HG02970 (cell line): Measurements from ENCODE around the gene PRPF19.

Experiments
- ATAC-seq: cut with Tn5 transposase; IDR thresholded peaks from one replicate; pipeline ENCODE4 v1.9.1; 2021; ENCODE audit warnings: mild to moderate bottlenecking, moderate library complexity, moderate number of reproducible peaks; ENCODE audit not compliant: unreplicated experiment, low FRiP score

PRPF19 gene

DNA sequence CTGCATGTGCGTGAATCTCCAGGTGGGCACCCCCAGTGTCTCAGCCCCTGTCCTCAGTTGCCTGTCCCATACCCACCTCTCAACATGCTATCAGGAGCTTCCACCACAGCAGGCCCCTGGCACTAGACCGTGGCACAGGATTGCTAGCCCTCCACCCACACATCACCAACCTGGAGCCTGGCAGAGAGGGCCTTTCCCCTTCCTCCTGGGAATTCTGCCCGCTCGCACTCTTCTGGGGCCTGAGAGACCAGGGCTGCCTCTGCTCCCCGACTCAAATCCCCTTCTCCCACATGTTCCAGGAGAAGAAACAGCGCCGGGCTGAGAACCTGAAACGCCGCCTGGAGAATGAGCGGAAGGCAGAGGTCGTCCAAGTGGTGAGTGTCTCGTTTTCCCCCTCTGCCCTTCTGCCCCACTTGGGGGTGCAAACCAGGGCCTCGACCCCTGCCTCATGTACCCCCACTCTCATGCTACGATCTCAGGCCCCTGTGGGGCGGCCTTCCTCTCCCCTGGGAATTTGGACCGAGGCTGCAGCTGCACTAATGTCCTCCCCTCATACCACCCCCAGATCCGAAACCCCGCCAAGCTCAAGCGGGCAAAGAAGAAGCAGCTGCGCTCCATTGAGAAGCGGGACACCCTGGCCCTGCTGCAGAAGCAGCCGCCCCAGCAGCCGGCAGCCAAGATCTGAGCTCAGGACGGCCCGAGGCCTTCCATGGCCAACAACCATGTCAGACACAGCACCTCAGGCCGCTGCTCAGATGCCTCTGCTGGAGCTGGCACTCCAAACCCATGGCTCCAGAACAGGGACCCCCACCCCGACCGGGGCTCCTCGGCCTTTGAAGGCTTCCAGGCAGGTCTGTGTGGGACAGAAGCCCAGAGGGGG lies 56.5 kb downstream of the PRPF19 start:
- no peak for ATAC-seq

- ATAC-seq, result no peak
Measured at GRCh38 chr11:60848714-60849151, 57.7 kb downstream of the PRPF19 start.

GRCh38 chr11:60847896-60848295 lies 58.5 kb downstream of the PRPF19 start:
- no peak for ATAC-seq

GRCh38 chr11:60847281-60847680 lies 59.1 kb downstream of the PRPF19 start:
- ATAC-seq, result no peak

DNA sequence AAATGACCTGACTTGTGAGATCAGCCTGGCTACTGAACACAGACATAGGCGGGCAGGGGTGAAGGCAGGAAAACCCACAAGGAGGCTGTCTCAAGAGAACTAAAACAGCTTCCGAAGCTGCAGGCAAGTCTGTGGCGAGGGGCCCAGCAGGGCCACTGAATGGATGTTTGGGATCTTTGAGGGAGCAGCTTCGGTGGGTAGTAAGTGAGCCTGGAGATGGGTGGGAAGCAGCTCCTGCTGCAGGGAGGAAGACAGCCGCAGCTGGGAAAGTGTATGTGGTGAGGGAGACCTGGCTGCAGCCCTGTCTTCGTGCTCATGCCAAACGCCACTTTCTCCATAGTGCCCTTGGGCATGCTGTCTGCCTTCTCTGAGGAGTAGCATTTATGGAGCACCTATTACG lies 61.0 kb downstream of the PRPF19 start:
- no peak for ATAC-seq

DNA sequence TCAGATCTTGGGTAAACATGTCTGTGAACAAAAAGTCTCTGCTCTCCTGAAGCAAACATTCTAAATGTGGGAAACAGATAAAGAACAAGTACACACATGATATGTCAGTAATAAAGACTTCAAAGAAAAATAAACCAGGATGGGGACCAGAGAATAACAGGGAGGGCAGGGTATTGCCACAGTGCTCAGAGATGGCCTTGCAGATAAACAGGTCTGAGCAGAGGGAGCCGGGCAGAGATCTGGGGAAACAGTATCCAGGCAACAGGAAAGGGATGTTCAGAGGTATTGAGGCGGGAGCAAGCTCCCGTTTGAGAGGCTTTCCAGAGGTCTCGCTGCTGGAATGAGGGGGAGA lies 61.5 kb downstream of the PRPF19 start:
- no peak for ATAC-seq

DNA sequence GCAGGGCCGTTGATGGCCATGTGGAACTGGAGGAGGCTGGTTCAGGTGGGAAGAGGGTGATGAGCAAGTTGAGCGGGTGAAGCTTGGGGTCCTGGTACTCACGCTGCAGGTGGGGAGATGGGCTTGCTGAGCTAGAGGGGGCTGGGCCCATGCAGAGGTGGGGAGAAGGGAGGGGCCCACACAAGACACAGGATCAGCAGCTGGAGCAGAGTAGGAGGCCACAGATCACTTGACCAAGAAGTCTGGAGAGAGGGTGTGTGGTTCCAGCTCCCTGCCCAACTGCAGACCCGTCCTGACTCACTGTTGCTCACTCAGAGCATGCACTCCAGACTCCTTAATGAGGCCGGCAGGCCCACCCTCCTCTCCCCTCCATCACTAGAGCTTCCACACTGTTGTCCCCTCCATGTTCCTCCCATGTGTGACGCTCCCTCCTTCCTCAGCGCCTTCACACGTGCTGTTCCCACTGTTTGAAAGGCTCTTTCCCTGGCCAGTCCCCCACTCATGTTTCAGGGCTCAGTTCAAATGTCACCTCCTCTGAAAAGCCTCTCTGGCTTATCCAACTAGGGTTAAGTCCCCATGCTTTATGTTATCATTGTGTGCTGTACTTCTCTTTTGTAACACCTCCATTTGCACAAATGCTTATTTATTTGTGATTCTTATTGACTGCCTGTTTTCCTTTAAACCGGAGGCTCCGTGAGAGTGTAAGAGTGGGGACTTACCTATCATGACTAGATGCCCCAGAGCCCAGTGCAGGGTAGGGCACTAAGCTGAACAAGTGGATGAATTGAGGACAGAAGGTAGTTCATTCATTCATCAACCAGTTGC lies 62.1 kb downstream of the PRPF19 start:
- no peak for ATAC-seq

GRCh38 chr11:60842668-60843600 lies 63.5 kb downstream of the PRPF19 start:
- ATAC-seq, result no peak

GRCh38 chr11:60841797-60842667 lies 64.4 kb downstream of the PRPF19 start, which contains the start of gene CCDC86:
Gene CCDC86, plus strand, starts transcription at chr11:60842113. Its CDS starts 12 bp downstream, at chr11:60842125.
- peak; percentile 79 for ATAC-seq
